SK-N-SH (cell line): ENCODE measurements around the gene ETF1. TPM values are rescaled to one million over a fixed set of nuclear protein-coding genes. Genes with fewer than 3 reads are reported as not detected.

Experiments used
- CTCF ChIA-PET: fragments of 300-600, 350-600 bp; formaldehyde crosslinking; extraction: SDS; loops from one replicate; lab custom pipeline; 2021; lab: Yijun Ruan, JAX
- POLR2A ChIA-PET: fragments of 350-600 bp; sonication (Branson Sonifier 250); formaldehyde crosslinking; extraction: SDS; loops from one replicate; lab custom pipeline; 2020; ENCODE audit warnings: antibody characterized with exemption, inconsistent platforms; lab: Yijun Ruan, JAX
- DNase-seq: peaks from one replicate; pipeline ENCODE4 v3.0.0; 2012
- H2AFZ ChIP-seq: fragments of 200-600 bp; sonication (generic); 2 replicates; pipeline ENCODE4 v1.8.1; 2016; ENCODE audit warnings: antibody characterized with exemption, mild to moderate bottlenecking, low read depth
- H3F3A ChIP-seq: fragments of 200-600 bp; sonication (generic); replicated peaks from 2 replicates; pipeline ENCODE3; 2016; ENCODE audit warnings: antibody characterized with exemption, mild to moderate bottlenecking; ENCODE audit not compliant: insufficient read depth
- H3K27ac ChIP-seq, 2 experiments: fragments of 200-500 bp in 1 of 2; fragments of 200-600 bp in 1 of 2; sonication (Bioruptor generic) in 1 of 2; sonication (generic), shearing (Covaris generic) in 1 of 2; 2 replicates each; pipeline versions ENCODE4 v1.5.1 to v1.6.1; 2014 to 2016; ENCODE audit warnings: low read depth in 2 of 2, inconsistent platforms in 1 of 2, low read length in 1 of 2, mild to moderate bottlenecking in 1 of 2, mixed read lengths in 1 of 2
- H3K27me3 ChIP-seq: fragments of 200-600 bp; sonication (generic), shearing (Covaris generic); 2 replicates; pipeline ENCODE4 v1.6.1; 2016; ENCODE audit warnings: mixed run types; ENCODE audit not compliant: insufficient read depth
- H3K36me3 ChIP-seq, 2 experiments: fragments of 200-500 bp in 1 of 2; fragments of 200-600 bp in 1 of 2; sonication (Bioruptor generic) in 1 of 2; sonication (generic) in 1 of 2; replicated peaks in 1 of 2; 2 replicates each; pipeline versions ENCODE3 to v1.5.1; 2014 to 2016; ENCODE audit warnings: low read length in 1 of 2, mild to moderate bottlenecking in 1 of 2; ENCODE audit not compliant: insufficient read depth in 2 of 2, control insufficient read depth in 1 of 2
- H3K4me1 ChIP-seq, 2 experiments: fragments of 200-500 bp in 1 of 2; fragments of 200-600 bp in 1 of 2; sonication (Bioruptor generic) in 1 of 2; sonication (generic), shearing (Covaris generic) in 1 of 2; 2 replicates each; pipeline versions ENCODE4 v1.5.1 to v1.6.1; 2014 to 2016; ENCODE audit warnings: low read depth in 1 of 2, low read length in 1 of 2, mixed run types in 1 of 2; ENCODE audit not compliant: insufficient read depth in 2 of 2, control insufficient read depth in 1 of 2
- H3K4me2 ChIP-seq: fragments of 200-600 bp; sonication (generic), shearing (Covaris generic); 2 replicates; pipeline ENCODE4 v1.6.1; 2017; ENCODE audit warnings: mixed run types
- H3K4me3 ChIP-seq, 2 experiments: fragments of 200-500 bp in 1 of 2; fragments of 200-600 bp in 1 of 2; sonication (Bioruptor generic) in 1 of 2; sonication (generic), shearing (Covaris generic) in 1 of 2; 2 replicates each; pipeline versions ENCODE4 v1.5.1 to v1.8.1; 2014 to 2016; ENCODE audit warnings: low read depth in 2 of 2, inconsistent platforms in 1 of 2, low read length in 1 of 2, mild to moderate bottlenecking in 1 of 2, mixed read lengths in 1 of 2, moderate library complexity in 1 of 2
- H3K79me2 ChIP-seq: fragments of 200-600 bp; sonication (generic); 2 replicates; pipeline ENCODE4 v1.8.1; 2017; ENCODE audit warnings: mild to moderate bottlenecking; ENCODE audit not compliant: insufficient read depth
- H3K9ac ChIP-seq: fragments of 200-600 bp; sonication (generic); 2 replicates; pipeline ENCODE4 v1.6.1; 2017; ENCODE audit warnings: mixed run types
- H3K9me2 ChIP-seq: fragments of 200-600 bp; sonication (generic); 2 replicates; pipeline ENCODE4 v1.6.1; 2017; ENCODE audit warnings: mixed run types
- H3K9me3 ChIP-seq: fragments of 200-600 bp; sonication (generic); 2 replicates; pipeline ENCODE4 v1.6.1; 2017; ENCODE audit warnings: mixed run types, mild to moderate bottlenecking, moderate library complexity
- H4K20me1 ChIP-seq: fragments of 200-600 bp; sonication (generic); 2 replicates; pipeline ENCODE4 v1.6.1; 2017; ENCODE audit warnings: mild to moderate bottlenecking, mixed run types; ENCODE audit not compliant: insufficient read depth
- CHD2 ChIP-seq: fragments of 150-350 bp; IDR thresholded peaks from 2 replicates; pipeline ENCODE4 v1.6.1; 2018; ENCODE audit warnings: low read length; ENCODE audit not compliant: partially characterized antibody
- ELF1 ChIP-seq: IDR thresholded peaks from 2 replicates; pipeline ENCODE4 v1.4.0; 2012
- FOXM1 ChIP-seq: IDR thresholded peaks from 2 replicates; pipeline ENCODE4 v1.4.0; 2012; ENCODE audit warnings: low read depth, mild to moderate bottlenecking
- GABPA ChIP-seq: IDR thresholded peaks from 2 replicates; pipeline ENCODE4 v1.4.0; 2012; ENCODE audit warnings: low read depth, mild to moderate bottlenecking
- IRF3 ChIP-seq: fragments of 150-350 bp; IDR thresholded peaks from 2 replicates; pipeline ENCODE4 v1.6.1; 2016; ENCODE audit warnings: mild to moderate bottlenecking, low read depth, low read length
- MEF2A ChIP-seq: IDR thresholded peaks from 2 replicates; pipeline ENCODE4 v1.4.0; 2012; ENCODE audit warnings: low read depth, borderline replicate concordance
- MXI1 ChIP-seq: IDR thresholded peaks from 2 replicates; pipeline ENCODE4 v1.6.1; 2012; ENCODE audit warnings: mild to moderate bottlenecking, low read depth, low read length, improper control_type of control experiment
- RXRA ChIP-seq: IDR thresholded peaks from 2 replicates; pipeline ENCODE4 v1.4.0; 2012; ENCODE audit warnings: low read depth, mild to moderate bottlenecking, borderline replicate concordance
- TEAD4 ChIP-seq: IDR thresholded peaks from 2 replicates; pipeline ENCODE4 v1.4.0; 2012; ENCODE audit warnings: mild to moderate bottlenecking, borderline replicate concordance; ENCODE audit not compliant: insufficient read depth
- USF1 ChIP-seq: IDR thresholded peaks from 2 replicates; pipeline ENCODE4 v1.4.0; 2012; ENCODE audit warnings: low read depth, borderline replicate concordance
- WGBS: methylation state at CpG from one replicate; pipeline ENCODE4 v1.1.6; 2017; ENCODE audit warnings: low lambda C conversion rate; 5-methylcytosine and 5-hydroxymethylcytosine counted together
- polyA plus RNA-seq, 3 experiments: library from polyadenylated mRNA; depleted of rRNA; stranded (reverse); fragments of >200 nt; gene quantifications; 2 replicates each; pipeline ENCODE4 v1.2.3, GENCODE V29; 2012

Gene ETF1
- polyA plus RNA-seq, 1 of the 3 experiments (the other 2 are of a cell fraction) = 36.7 TPM

GRCh38 chr5:138466900-138467710 lies 75.9 kb downstream of the ETF1 start:
- no peaks in the 10 kb centered on the region for H3K27me3 ChIP-seq
- H3K9me3 ChIP-seq = no peaks in the 10 kb centered on the region
- H3K4me3 ChIP-seq = peak overlapping the region; percentile 81 to 83; a peak in 3 of 4 replicates
- ChIA-PET CTCF (interaction anchor here (0.8 to 11.7 kb wide), 8 partner anchors 10 to 59 kb away, joined by 3 to 196 read pairs (median 6); no protein-coding TSS in a partner anchor), POLR2A (interaction anchor here (2.9 to 3.2 kb wide), 2 partner anchors 23 to 26 kb away, joined by 9 to 22 read pairs; no protein-coding TSS in a partner anchor)
- H3K9me2 ChIP-seq = no peaks in the 10 kb centered on the region
- peak overlapping the region; percentile 98 for H3K4me2 ChIP-seq
- H3K4me1 ChIP-seq = peaks cover 9 to 19% of the 10 kb centered on the region in 2 experiments; a peak in 1 of 4 replicates
- H3K36me3 ChIP-seq = peaks cover 0 to 13% of the 10 kb centered on the region in 2 experiments
- peaks cover 37% of the 10 kb centered on the region for H4K20me1 ChIP-seq
- H3K79me2 ChIP-seq = peaks cover 12% of the 10 kb centered on the region; the same call in 1 of the 2 replicates
- no peak overlapping the region for H2AFZ ChIP-seq
- TF ChIP-seq RXRA = no peak
- TF ChIP-seq ELF1 = no peak
- no peak for TF ChIP-seq USF1
- no peak for TF ChIP-seq MEF2A
- no peak for TF ChIP-seq IRF3
- TF ChIP-seq TEAD4 = no peak
- no peak for TF ChIP-seq CHD2
- no peak for TF ChIP-seq FOXM1
- no peak for TF ChIP-seq GABPA
- H3K9ac ChIP-seq = peak overlapping the region; percentile 97; the same call in 1 of the 2 replicates
- peak; percentile 27 for DNase-seq
- 95% methylated on average over 44 of the region's 45 CpGs for WGBS
- no peak overlapping the region; a peak in 1 of 4 replicates for H3K27ac ChIP-seq
- H3F3A ChIP-seq = peaks cover 38% of the 10 kb centered on the region

- H2AFZ ChIP-seq = no peak overlapping the region; the same call in 1 of the 2 replicates
- H3F3A ChIP-seq = peaks cover 37% of the 10 kb centered on the region
- peaks cover 9 to 19% of the 10 kb centered on the region in 2 experiments; a peak in 1 of 4 replicates for H3K4me1 ChIP-seq
- CTCF ChIA-PET = interaction anchor here (0.8 to 11.7 kb wide), 8 partner anchors 9 to 59 kb away, joined by 3 to 196 read pairs (median 6); no protein-coding TSS in a partner anchor
- H3K4me3 ChIP-seq = peak overlapping the region; percentile 81 to 83
- H3K4me2 ChIP-seq = peak overlapping the region; percentile 98
- H3K27me3 ChIP-seq = no peaks in the 10 kb centered on the region
- no peak overlapping the region for H3K27ac ChIP-seq
- no peaks in the 10 kb centered on the region for H3K9me2 ChIP-seq
- peaks cover 0 to 13% of the 10 kb centered on the region in 2 experiments for H3K36me3 ChIP-seq
- peak overlapping the region; percentile 97 for H3K9ac ChIP-seq
- H3K79me2 ChIP-seq = peaks cover 12% of the 10 kb centered on the region; the same call in 1 of the 2 replicates
- WGBS = 52% methylated on average over 18 of the region's 39 CpGs
- H3K9me3 ChIP-seq = no peaks in the 10 kb centered on the region
- 0 out of 2 replicates have a peak, but pooled peaks have one; percentile 18 for TF ChIP-seq MXI1
- no peak for TF ChIP-seq FOXM1
- DNase-seq = peak; percentile 39
- POLR2A ChIA-PET = interaction anchor here (0.6 to 3.2 kb wide), 9 partner anchors 8 to 135 kb away, joined by 3 to 22 read pairs (median 7); partner anchors contain the start of gene CDC25C
- H4K20me1 ChIP-seq = peaks cover 37% of the 10 kb centered on the region
Observed at GRCh38 chr5:138466125-138466899, 76.7 kb downstream of the ETF1 start.
